Activated naive CD8-positive, alpha-beta T cell treated with anti-CD3 and anti-CD28 coated beads, Interleukin-2, amount 10 ng/mL, durations not matched to agents 7 days and 5 days (primary cell): ENCODE measurements around the gene TMEM107. TPM values are rescaled to one million over a fixed set of nuclear protein-coding genes. Genes with fewer than 3 reads are reported as not detected.
"Not testable (repeated sequence)": the region's sequence is repeated elsewhere in the genome, so short reads cannot be mapped to it uniquely, and the experiment has no call there.

Source experiments
- ATAC-seq: fragments of 150-1000 bp; cut with Tn5 transposase; one replicate; pipeline ENCODE4 v1.10.0; 2021; ENCODE audit warnings: low read depth, moderate library complexity
- POLR2A ChIA-PET: fragments of 350-600 bp; sonication (Branson Sonifier 250); formaldehyde crosslinking; loops from one replicate; lab custom pipeline; 2021; ENCODE audit warnings: antibody characterized with exemption; lab: Charles Lee
- DNase-seq: peaks from one replicate; pipeline ENCODE4 v3.0.0; 2021
- H3K27ac Mint-ChIP-seq: one replicate; pipeline ENCODE4 v1.8.0; 2022; ENCODE audit warnings: mild to moderate bottlenecking, mixed read lengths
- H3K27me3 Mint-ChIP-seq: one replicate; pipeline ENCODE4 v1.8.0; 2022; ENCODE audit warnings: mild to moderate bottlenecking, moderate library complexity, mixed read lengths
- H3K36me3 Mint-ChIP-seq: one replicate; pipeline ENCODE4 v1.8.0; 2021; ENCODE audit warnings: mild to moderate bottlenecking, mixed read lengths
- H3K4me1 Mint-ChIP-seq: one replicate; pipeline ENCODE4 v1.8.0; 2021; ENCODE audit warnings: mixed read lengths
- H3K4me3 Mint-ChIP-seq: one replicate; pipeline ENCODE4 v1.8.0; 2022; ENCODE audit warnings: mild to moderate bottlenecking, moderate library complexity, mixed read lengths
- H3K9me3 Mint-ChIP-seq: one replicate; pipeline ENCODE4 v1.8.0; 2021; ENCODE audit warnings: mixed read lengths
- total RNA-seq, 2 experiments: library from RNA; stranded (reverse); gene quantifications; one replicate each; pipeline ENCODE4 v1.2.3, GENCODE V29; 2021

TMEM107 gene
- 10 to 100 TPM; 39.5 to 46.4 TPM for total RNA-seq

DNA sequence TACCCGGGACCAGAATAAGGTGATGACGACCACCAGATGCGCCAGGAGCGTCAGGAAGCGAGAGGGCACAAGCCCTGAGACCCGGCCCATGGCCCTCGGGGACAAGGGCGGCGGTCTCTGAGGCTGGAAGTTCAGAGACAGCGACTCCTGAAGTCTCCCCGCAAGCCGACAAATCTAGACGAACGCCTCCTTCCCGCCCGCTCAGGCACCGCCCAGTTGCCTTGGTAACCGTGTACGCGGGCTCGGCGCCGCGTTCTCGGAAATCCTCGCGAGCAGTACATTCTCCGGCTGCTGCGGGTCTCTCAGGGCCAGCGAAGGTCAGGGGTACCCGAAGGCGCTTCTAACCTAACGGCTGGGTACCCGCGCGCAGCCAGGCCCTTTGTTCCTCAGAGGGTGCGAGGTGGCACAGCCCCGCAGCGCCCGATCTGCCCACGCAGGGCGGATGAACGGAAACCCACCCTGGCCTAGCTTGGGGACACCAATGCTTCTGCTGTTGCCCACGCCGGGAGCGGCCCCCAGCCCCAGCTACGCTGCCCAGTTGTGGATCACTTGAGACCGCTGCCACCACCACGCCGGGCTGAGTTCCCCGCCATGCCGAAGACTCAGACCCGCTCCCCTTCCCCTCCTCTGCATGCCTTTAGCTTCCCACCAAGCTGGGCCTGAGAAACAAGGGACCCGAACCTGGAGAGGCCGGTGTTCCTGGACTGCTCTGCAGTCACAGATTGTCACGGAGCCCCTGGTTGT is at the start of gene TMEM107:
Gene TMEM107, minus strand, starts transcription at position 184 of the 744 bp plus-strand sequence. Its CDS starts 94 bp downstream, at position 90.
- Mint-ChIP-seq H3K36me3 (no peaks in the 10 kb centered on the region), H3K27ac (peak within 1 kb of the TSS; percentile 90), H3K9me3 (no peaks in the 10 kb centered on the region), H3K4me1 (peaks cover 28% of the 10 kb centered on the region), H3K4me3 (peak within 1 kb of the TSS; percentile 94), H3K27me3 (peaks cover 2% of the 10 kb centered on the region)
- ATAC-seq (peak; percentile 51), DNase-seq (peak; percentile 89)
- POLR2A ChIA-PET: interaction anchor here (0.6 to 2.4 kb wide), 13 partner anchors 10 to 119 kb away, joined by 3 to 15 read pairs (median 5); partner anchors contain the start of genes AURKB, PFAS and SLC25A35

DNA sequence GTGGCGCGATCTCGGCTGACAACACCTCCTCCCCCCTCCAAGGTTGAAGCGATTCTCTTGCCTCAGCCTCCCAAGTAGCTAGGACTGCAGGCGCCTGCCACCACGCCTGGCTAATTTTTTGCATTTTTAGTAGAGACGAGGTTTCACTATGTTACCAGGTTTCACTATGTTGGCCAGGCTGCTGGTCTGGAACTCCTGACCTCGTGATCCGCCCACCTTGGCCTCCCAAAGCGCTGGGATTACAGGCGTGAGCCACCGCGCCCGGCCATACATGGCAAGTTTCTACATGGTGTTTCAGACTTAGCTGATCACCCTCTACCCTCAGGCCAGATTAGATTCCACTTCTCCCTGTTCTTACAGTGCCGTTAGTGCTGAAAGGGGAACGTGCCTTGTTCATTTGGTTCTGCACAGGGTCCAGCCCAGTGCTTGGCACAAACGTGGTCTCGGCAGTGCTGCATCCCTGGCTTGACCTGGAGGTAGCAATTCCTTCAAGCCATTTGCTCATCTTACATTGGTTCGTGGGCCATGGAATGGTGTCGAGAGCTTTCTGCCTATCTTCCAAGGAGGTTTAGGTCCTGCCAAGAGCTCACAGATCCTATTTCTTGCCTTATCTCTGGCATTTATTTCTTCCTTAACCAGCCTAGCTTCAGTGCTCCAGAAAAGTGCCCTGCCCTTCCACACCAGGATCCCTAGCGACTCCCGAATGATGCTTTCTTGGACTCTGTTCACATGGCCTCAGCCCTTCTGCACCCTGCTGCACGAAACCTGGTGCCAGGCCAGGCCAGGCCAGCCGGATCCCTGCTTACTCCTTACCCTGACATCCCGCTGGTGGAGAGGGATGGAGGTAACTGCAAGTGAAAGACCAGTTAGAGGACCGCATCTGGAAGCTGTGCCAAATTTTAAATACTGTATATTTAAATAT is 49.0 kb upstream of the TMEM107 start:
- no peak for DNase-seq
- no peaks in the 10 kb centered on the region for H3K9me3 Mint-ChIP-seq
- peaks cover 23% of the 10 kb centered on the region for H3K36me3 Mint-ChIP-seq
- peaks cover 48% of the 10 kb centered on the region for H3K4me1 Mint-ChIP-seq
- no peak for ATAC-seq
- H3K27ac Mint-ChIP-seq: peak overlapping the region; percentile 43
- H3K27me3 Mint-ChIP-seq: peaks cover 2% of the 10 kb centered on the region
- H3K4me3 Mint-ChIP-seq: peak overlapping the region; percentile 11
- POLR2A ChIA-PET: interaction anchor here (0.6 to 7.9 kb wide), 10 partner anchors 11 to 289 kb away, joined by 3 to 149 read pairs (median 7); partner anchors contain the start of genes AURKB, BORCS6, CTC1 and PFAS

DNA sequence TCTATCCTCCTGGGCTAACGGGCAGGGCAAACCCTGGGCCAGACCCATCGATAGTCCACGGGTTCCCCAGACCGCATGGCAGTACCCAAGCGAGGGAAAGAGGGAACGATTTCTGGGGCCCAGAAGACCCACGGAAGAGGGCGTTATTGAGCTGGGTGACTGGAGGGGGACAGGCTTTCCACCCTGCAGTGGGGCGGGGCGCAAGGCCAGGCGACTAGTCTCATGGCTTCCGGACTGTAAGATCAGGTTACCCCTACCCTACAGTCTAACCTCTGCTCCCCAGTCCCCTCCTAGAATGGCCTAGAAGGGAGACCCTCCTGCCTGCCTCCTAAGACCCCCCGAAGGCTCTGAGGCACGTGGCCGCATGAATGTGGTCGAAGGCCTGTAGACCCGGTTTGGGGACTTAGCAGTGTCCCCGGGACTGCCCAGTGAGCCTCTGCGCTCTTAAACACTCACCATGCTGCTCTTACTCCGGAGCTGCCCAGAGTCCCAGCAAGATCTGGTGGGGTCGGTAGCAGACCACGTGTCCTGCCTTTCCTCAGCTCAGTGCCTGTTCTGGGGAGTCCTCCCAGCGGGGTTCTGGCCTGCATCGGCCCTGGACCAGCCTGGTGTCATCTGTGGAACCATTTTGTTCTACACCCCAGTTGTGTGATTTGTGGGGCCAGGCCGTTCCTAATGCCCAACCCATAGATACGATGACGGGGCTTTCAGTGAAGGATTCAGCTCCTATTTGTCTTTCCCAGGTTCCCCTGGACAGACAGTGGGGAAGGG is 47.4 kb upstream of the TMEM107 start:
- peaks cover 17% of the 10 kb centered on the region for H3K36me3 Mint-ChIP-seq
- H3K4me1 Mint-ChIP-seq: peaks cover 52% of the 10 kb centered on the region
- H3K4me3 Mint-ChIP-seq: peak overlapping the region; percentile 93
- H3K27ac Mint-ChIP-seq: peak overlapping the region; percentile 95
- POLR2A ChIA-PET: interaction anchor here (0.5 to 7.9 kb wide), 19 partner anchors 8 to 920 kb away, joined by 3 to 149 read pairs (median 6); partner anchors contain the start of genes AURKB, BORCS6, CTC1 and PFAS
- no peaks in the 10 kb centered on the region for H3K9me3 Mint-ChIP-seq
- ATAC-seq (peak; percentile 16), DNase-seq (peak; percentile 76)
- H3K27me3 Mint-ChIP-seq: peaks cover 2% of the 10 kb centered on the region

DNA sequence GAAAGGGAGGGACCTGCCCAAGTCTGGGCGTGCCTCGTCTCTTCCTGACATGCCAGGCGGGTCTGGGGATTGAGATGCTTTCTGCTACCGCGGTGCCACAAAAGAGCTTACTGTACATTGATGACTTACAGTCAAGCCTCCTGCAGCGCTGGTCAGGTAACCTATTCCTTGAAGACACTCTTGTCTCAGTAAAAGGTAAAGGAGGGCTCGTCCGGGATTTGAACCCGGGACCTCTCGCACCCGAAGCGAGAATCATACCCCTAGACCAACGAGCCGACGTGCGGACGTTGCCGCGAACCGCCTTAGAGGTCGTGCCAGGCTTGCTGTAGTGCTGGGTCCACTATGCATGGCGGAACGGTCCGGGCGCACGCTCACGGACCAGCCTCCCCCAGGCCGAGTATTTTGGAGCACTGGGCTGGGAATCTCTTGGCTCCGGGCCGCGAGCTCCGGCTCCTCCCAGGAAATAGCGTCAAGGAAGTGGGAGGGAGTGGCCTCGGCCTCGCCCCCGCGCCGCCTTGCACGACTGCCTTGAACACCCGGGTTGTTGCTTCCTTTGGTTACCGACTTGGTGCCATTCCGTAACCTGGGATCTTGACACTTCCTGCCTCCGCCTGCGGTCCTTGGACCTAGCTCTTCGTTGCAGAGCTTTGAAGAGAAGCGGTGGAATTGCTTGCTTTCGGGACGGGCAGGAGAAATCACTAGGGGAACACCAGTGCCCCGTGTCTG is 46.6 kb upstream of the TMEM107 start:
- POLR2A ChIA-PET: interaction anchor here (0.5 to 7.9 kb wide), 20 partner anchors 8 to 919 kb away, joined by 3 to 149 read pairs (median 6); partner anchors contain the start of genes AURKB, BORCS6, CTC1 and PFAS
- peak overlapping the region; percentile 93 for H3K4me3 Mint-ChIP-seq
- peak; percentile 40 for ATAC-seq
- peaks cover 2% of the 10 kb centered on the region for H3K27me3 Mint-ChIP-seq
- peaks cover 52% of the 10 kb centered on the region for H3K4me1 Mint-ChIP-seq
- no peaks in the 10 kb centered on the region for H3K9me3 Mint-ChIP-seq
- H3K27ac Mint-ChIP-seq: peak overlapping the region; percentile 95
- peaks cover 13% of the 10 kb centered on the region for H3K36me3 Mint-ChIP-seq
- peak; percentile 90 for DNase-seq

DNA sequence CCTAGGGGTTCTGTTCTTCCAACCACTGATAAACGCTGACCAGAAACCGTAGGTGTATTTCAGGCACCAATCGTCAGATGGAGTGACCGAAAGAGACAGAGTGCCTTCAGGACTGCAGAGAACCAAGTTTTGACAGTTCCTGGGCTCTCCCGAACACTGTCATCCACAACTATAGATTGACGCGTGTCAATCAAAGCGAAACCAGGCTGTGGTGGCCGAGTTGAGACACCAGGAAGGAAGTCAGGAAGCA is 46.1 kb upstream of the TMEM107 start:
- peaks cover 51% of the 10 kb centered on the region for H3K4me1 Mint-ChIP-seq
- H3K27ac Mint-ChIP-seq: peak overlapping the region; percentile 95
- DNase-seq (no peak), ATAC-seq (peak; percentile 40)
- H3K9me3 Mint-ChIP-seq: no peaks in the 10 kb centered on the region
- H3K36me3 Mint-ChIP-seq: peaks cover 10% of the 10 kb centered on the region
- H3K27me3 Mint-ChIP-seq: peaks cover 2% of the 10 kb centered on the region
- POLR2A ChIA-PET: interaction anchor here (0.8 to 7.9 kb wide), 16 partner anchors 8 to 336 kb away, joined by 3 to 149 read pairs (median 7); partner anchors contain the start of genes AURKB, BORCS6, CTC1 and PFAS
- peak overlapping the region; percentile 93 for H3K4me3 Mint-ChIP-seq

DNA sequence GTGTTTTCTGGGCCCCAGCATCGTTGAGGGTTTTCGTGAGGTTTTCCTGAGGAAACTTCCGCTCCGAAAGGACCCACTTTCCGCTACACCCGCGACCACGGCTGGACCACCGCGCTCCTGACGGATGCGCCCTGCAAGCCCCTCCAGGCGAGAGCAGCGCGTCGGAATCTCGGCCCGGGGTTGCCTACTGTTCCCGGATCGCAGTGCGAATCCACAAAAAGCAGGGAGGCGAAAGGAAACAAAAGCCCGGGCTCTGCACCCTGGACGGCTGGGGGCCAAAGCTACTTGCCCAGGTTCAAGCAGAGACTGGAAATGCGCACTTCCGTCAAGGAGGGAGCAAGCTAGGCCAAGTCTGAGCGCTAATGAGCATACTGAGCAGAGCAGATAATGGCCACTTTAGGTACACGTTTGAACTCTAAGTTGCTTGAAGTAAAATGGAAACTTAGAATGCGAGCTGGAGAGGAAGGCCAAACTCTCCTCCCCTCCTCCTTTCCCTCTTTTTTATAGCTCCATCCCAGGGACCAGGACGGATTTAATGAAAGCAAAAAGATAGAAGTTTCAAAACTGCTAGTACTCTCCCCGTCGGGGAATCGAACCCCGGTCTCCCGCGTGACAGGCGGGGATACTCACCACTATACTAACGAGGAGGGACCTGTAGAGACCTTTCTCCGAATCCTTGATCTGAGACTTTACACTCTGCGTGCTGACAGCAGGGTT is 45.6 kb upstream of the TMEM107 start:
- POLR2A ChIA-PET: interaction anchor here (0.8 to 7.9 kb wide), 19 partner anchors 9 to 645 kb away, joined by 3 to 149 read pairs (median 4); partner anchors contain the start of genes AURKB, BORCS6, CTC1 and PFAS
- no peaks in the 10 kb centered on the region for H3K9me3 Mint-ChIP-seq
- H3K27me3 Mint-ChIP-seq: peaks cover 2% of the 10 kb centered on the region
- DNase-seq: peak; percentile 89
- peaks cover 46% of the 10 kb centered on the region for H3K4me1 Mint-ChIP-seq
- H3K27ac Mint-ChIP-seq: peak overlapping the region; percentile 95
- peak overlapping the region; percentile 93 for H3K4me3 Mint-ChIP-seq
- peak; percentile 61 for ATAC-seq
- H3K36me3 Mint-ChIP-seq: peaks cover 6% of the 10 kb centered on the region

DNA sequence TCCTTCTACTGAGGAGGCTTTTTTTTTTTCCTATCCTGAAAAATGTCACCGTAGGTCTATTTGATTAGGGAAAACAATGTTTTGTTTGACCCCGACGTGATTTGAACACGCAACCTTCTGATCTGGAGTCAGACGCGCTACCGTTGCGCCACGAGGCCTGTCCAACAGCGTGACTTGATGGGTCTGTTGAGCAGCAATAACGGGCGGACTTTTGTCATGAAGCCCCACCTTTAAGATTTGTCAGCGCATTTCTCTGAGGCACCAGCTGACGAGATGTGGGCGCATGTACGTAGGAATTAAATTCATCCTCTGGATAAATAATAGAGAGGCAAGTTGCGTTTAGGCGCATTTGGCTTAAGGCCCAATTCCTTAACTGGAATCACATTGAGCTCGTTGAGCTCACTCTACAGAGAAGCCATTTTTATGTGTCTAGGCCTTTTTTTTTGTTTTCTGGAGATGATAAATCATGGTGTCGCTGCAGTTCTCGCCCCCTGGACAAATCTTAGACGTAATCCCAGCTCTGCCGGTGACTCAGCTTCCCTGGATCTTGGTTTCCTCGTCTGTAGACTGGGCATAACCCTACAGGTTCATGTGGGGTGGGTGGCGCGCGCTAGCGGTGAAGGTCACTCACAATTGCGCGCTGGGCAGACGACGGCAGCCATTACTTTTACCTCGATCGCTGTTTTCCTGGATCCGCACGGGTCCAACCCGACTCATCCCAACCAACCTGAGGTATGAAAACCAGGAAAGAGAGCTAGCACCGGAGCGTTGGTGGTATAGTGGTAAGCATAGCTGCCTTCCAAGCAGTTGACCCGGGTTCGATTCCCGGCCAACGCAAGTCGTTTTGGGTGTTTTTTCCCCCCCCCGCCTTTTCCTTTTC is 44.8 kb upstream of the TMEM107 start:
- no peaks in the 10 kb centered on the region for H3K9me3 Mint-ChIP-seq
- ATAC-seq: peak; percentile 13
- H3K4me3 Mint-ChIP-seq: peak overlapping the region; percentile 93
- peak; percentile 88 for DNase-seq
- H3K27me3 Mint-ChIP-seq: peaks cover 2% of the 10 kb centered on the region
- peaks cover 40% of the 10 kb centered on the region for H3K4me1 Mint-ChIP-seq
- peaks cover 5% of the 10 kb centered on the region for H3K36me3 Mint-ChIP-seq
- POLR2A ChIA-PET: interaction anchor here (0.8 to 7.9 kb wide), 16 partner anchors 11 to 646 kb away, joined by 3 to 149 read pairs (median 6); partner anchors contain the start of genes AURKB, BORCS6, CTC1 and PFAS
- peak overlapping the region; percentile 95 for H3K27ac Mint-ChIP-seq

DNA sequence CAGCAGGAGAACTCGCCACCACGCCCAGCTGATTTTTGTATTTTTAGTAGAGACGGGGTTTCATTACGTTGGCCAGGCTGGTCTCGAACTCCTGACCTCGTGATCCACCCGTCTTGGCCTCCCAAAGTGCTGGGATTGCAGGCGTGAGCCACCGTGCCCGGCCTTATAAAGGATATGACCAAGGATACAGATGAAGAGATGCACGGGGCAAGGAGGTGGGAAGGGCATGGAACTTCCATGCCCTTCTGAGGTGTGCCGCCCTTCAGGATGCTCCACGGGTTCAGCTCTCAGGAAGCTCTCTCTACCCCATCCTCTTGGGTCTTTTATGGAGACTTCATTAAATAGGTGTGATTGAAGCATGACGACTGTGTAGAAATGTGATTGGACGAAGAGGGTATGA is 37.8 kb upstream of the TMEM107 start:
- POLR2A ChIA-PET: interaction anchor here (2.3 kb wide), 1 partner anchor 41 kb away, joined by 6 read pairs; no protein-coding TSS in a partner anchor
- not testable (repeated sequence) for H3K27ac Mint-ChIP-seq

DNA sequence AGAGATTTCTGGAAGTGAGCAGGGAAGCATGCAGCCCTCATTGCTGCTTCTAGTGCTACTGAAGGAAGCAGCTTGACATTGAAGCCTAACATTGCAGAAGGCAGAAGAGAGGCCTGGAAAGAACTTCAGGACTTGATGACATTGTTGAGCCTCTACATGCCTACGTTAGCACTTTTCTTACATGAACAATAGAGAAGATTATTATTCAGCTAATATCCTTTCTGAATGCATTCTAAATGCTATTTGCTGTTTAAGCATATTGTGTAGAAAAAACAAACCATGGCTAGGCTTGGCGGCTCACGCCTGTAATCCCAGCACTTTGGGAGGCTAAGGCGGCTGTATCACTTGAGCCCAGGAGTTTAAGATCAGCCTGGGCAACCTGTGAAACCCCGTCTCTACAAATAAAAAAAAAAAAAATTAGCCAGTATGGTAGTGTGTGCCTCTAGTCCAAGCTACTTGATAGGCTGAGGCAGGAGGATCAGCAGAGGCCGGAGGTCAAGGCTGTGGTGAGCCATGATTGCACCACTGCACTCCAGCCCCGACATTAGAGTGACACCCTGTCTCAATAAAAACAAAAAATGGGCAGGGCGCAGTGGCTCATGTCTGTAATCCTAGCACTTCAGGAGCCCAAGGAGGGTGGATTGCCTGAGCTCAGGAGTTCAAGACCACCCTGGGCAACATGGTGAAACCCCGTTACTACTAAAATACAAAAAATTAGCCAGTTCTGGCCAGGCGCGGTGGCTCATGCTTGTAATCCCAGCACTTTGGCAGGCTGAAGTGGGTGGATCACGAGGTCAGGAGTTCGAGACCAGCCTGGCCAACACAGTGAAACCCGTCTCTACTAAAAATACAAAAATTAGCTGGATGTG is 36.4 kb upstream of the TMEM107 start:
- no peak overlapping the region for H3K4me3 Mint-ChIP-seq
- no peak for DNase-seq
- H3K27me3 Mint-ChIP-seq: peaks cover 3% of the 10 kb centered on the region
- no peak overlapping the region for H3K27ac Mint-ChIP-seq
- peaks cover 18% of the 10 kb centered on the region for H3K4me1 Mint-ChIP-seq
- peaks cover 10% of the 10 kb centered on the region for H3K36me3 Mint-ChIP-seq
- ATAC-seq: no peak
- POLR2A ChIA-PET: interaction anchor here (0.6 to 8.1 kb wide), 4 partner anchors 10 to 1162 kb away, joined by 4 to 87 read pairs (median 44); partner anchors contain the start of gene BORCS6
- no peaks in the 10 kb centered on the region for H3K9me3 Mint-ChIP-seq

More for the DNA sequence above, 37.8 kb upstream of the TMEM107 start:
- not testable (repeated sequence) for H3K4me3 Mint-ChIP-seq, H3K36me3 Mint-ChIP-seq, ATAC-seq, DNase-seq, H3K9me3 Mint-ChIP-seq, H3K27me3 Mint-ChIP-seq
- peaks cover 12% of the 10 kb centered on the region for H3K4me1 Mint-ChIP-seq
